H9 (cell line): ENCODE data around the gene WDR64. TPM values are rescaled to one million over a fixed set of nuclear protein-coding genes. Genes with fewer than 3 reads are reported as not detected.

Experiments used
- DNase-seq: peaks from one replicate; pipeline ENCODE4 v3.0.0-alpha.2; 2017
- H2AFZ ChIP-seq: one replicate; pipeline ENCODE4 v1.6.1; 2013; ENCODE audit warnings: mild to moderate bottlenecking, low read length, control low read depth, moderate library complexity
- H2AK5ac ChIP-seq: 2 replicates; pipeline ENCODE4 v1.6.1; 2013; ENCODE audit warnings: low read length, control low read depth, mixed read lengths; ENCODE audit not compliant: insufficient read length
- H2BK120ac ChIP-seq: one replicate; pipeline ENCODE4 v1.6.1; 2013; ENCODE audit warnings: low read depth, mild to moderate bottlenecking, low read length, control low read depth, inconsistent platforms; ENCODE audit not compliant: poor library complexity, severe bottlenecking
- H2BK12ac ChIP-seq: 2 replicates; pipeline ENCODE4 v1.6.1; 2013; ENCODE audit warnings: low read length, control low read depth, mixed read lengths, low read depth; ENCODE audit not compliant: insufficient read length
- H2BK15ac ChIP-seq: 2 replicates; pipeline ENCODE4 v1.6.1; 2013; ENCODE audit warnings: low read depth, low read length, control low read depth
- H2BK20ac ChIP-seq: one replicate; pipeline ENCODE4 v1.6.1; 2013; ENCODE audit warnings: low read depth, mild to moderate bottlenecking, low read length, control low read depth, inconsistent platforms; ENCODE audit not compliant: poor library complexity, severe bottlenecking
- H2BK5ac ChIP-seq: 2 replicates; pipeline ENCODE4 v1.6.1; 2013; ENCODE audit warnings: low read length, control low read depth, mixed read lengths; ENCODE audit not compliant: insufficient read length
- H3K14ac ChIP-seq: 2 replicates; pipeline ENCODE4 v1.6.1; 2013; ENCODE audit warnings: low read length, control low read depth; ENCODE audit not compliant: insufficient read depth
- H3K18ac ChIP-seq: 2 replicates; pipeline ENCODE4 v1.6.1; 2013; ENCODE audit warnings: low read depth, mild to moderate bottlenecking, mixed read lengths, low read length, control low read depth; ENCODE audit not compliant: insufficient read length
- H3K23ac ChIP-seq: 2 replicates; pipeline ENCODE4 v1.6.1; 2013; ENCODE audit warnings: low read length, control low read depth, mixed read lengths, low read depth; ENCODE audit not compliant: insufficient read length
- H3K23me2 ChIP-seq: 2 replicates; pipeline ENCODE4 v1.6.1; 2013; ENCODE audit warnings: low read depth, mild to moderate bottlenecking, mixed read lengths, low read length, control low read depth; ENCODE audit not compliant: insufficient read length, poor library complexity, severe bottlenecking
- H3K27ac ChIP-seq: 2 replicates; pipeline ENCODE4 v1.5.1; 2013; ENCODE audit warnings: low read length, control low read depth, mixed read lengths, low read depth; ENCODE audit not compliant: insufficient read length
- H3K27me3 ChIP-seq: 2 replicates; pipeline ENCODE4 v1.6.1; 2013; ENCODE audit warnings: low read length, control low read depth, inconsistent platforms; ENCODE audit not compliant: insufficient read depth
- H3K4ac ChIP-seq: 2 replicates; pipeline ENCODE4 v1.6.1; 2013; ENCODE audit warnings: low read depth, mild to moderate bottlenecking, control low read depth, inconsistent platforms, low read length, moderate library complexity
- H3K4me1 ChIP-seq: 2 replicates; pipeline ENCODE4 v1.6.1; 2013; ENCODE audit warnings: low read length, control low read depth, inconsistent platforms; ENCODE audit not compliant: insufficient read depth
- H3K4me2 ChIP-seq: 2 replicates; pipeline ENCODE4 v1.6.1; 2013; ENCODE audit warnings: low read length, control low read depth, mixed read lengths; ENCODE audit not compliant: insufficient read length, insufficient read depth
- H3K56ac ChIP-seq: 2 replicates; pipeline ENCODE4 v1.6.1; 2013; ENCODE audit warnings: low read depth, mild to moderate bottlenecking, mixed read lengths, low read length, control low read depth; ENCODE audit not compliant: insufficient read length
- H3K79me1 ChIP-seq: 2 replicates; pipeline ENCODE4 v1.6.1; 2013; ENCODE audit warnings: low read depth, mild to moderate bottlenecking, moderate library complexity, low read length, control low read depth, inconsistent platforms; ENCODE audit not compliant: insufficient read depth, poor library complexity, severe bottlenecking
- H3K79me2 ChIP-seq: 2 replicates; pipeline ENCODE4 v1.6.1; 2013; ENCODE audit warnings: low read length, control low read depth, inconsistent platforms; ENCODE audit not compliant: insufficient read depth
- H3K9ac ChIP-seq: 2 replicates; pipeline ENCODE4 v1.6.1; 2013; ENCODE audit warnings: low read length, control low read depth, mixed read lengths; ENCODE audit not compliant: insufficient read length; ENCODE audit errors: extremely low read depth
- H3K9me3 ChIP-seq: one replicate; pipeline ENCODE4 v1.6.1; 2013; ENCODE audit warnings: low read depth, low read length, inconsistent platforms; ENCODE audit not compliant: control insufficient read depth
- H3T11ph ChIP-seq: one replicate; pipeline ENCODE4 v1.6.1; 2013; ENCODE audit warnings: mild to moderate bottlenecking, low read length, control low read depth, inconsistent platforms
- H4K20me1 ChIP-seq: one replicate; pipeline ENCODE4 v1.6.1; 2013; ENCODE audit not compliant: control insufficient read depth, insufficient read length, insufficient read depth
- H4K5ac ChIP-seq: 2 replicates; pipeline ENCODE4 v1.6.1; 2013; ENCODE audit warnings: low read depth, mild to moderate bottlenecking, mixed read lengths, low read length, control low read depth; ENCODE audit not compliant: insufficient read length
- H4K8ac ChIP-seq: replicated peaks from 2 replicates; pipeline ENCODE4 v1.6.1; 2013; ENCODE audit warnings: low read length, control low read depth, mixed read lengths, low read depth; ENCODE audit not compliant: insufficient read length
- H4K91ac ChIP-seq: 2 replicates; pipeline ENCODE4 v1.6.1; 2013; ENCODE audit warnings: low read depth, mild to moderate bottlenecking, moderate library complexity, mixed read lengths, low read length, control low read depth; ENCODE audit not compliant: insufficient read length
- H3K27ac Mint-ChIP-seq, 3 experiments: 2 replicates in 2 of 3; 3 replicates in 1 of 3; pipeline ENCODE4 v1.8.0; 2020 to 2021; ENCODE audit warnings: mixed read lengths in 3 of 3, mild to moderate bottlenecking in 1 of 3, moderate library complexity in 1 of 3
- H3K27me3 Mint-ChIP-seq: 2 replicates; pipeline ENCODE4 v1.8.0; 2021; ENCODE audit warnings: low read depth, mild to moderate bottlenecking, moderate library complexity, mixed read lengths
- H3K36me3 Mint-ChIP-seq, 3 experiments: 2 replicates in 2 of 3; 3 replicates in 1 of 3; pipeline ENCODE4 v1.8.0; 2020 to 2021; ENCODE audit warnings: low read depth in 3 of 3, mixed read lengths in 3 of 3; ENCODE audit not compliant: insufficient read depth in 1 of 3
- H3K4me1 Mint-ChIP-seq, 2 experiments: 2 replicates each; pipeline ENCODE4 v1.8.0; 2020; ENCODE audit warnings: mixed read lengths in 2 of 2
- H3K4me3 Mint-ChIP-seq, 2 experiments: 2 replicates in 1 of 2; 3 replicates in 1 of 2; pipeline ENCODE4 v1.8.0; 2020 to 2021; ENCODE audit warnings: mild to moderate bottlenecking in 2 of 2, mixed read lengths in 2 of 2, moderate library complexity in 1 of 2
- H3K9me3 Mint-ChIP-seq, 2 experiments: 2 replicates in 1 of 2; 3 replicates in 1 of 2; pipeline ENCODE4 v1.8.0; 2020; ENCODE audit warnings: mild to moderate bottlenecking in 2 of 2, mixed read lengths in 2 of 2, moderate library complexity in 1 of 2
- WGBS: extraction: QIAGEN DNeasy Blood & Tissue Kit; methylation state at CpG from one replicate; pipeline ENCODE4 v1.1.7; 2013; ENCODE audit warnings: missing lambda C conversion rate, low lambda C conversion rate, mixed read lengths; ENCODE audit not compliant: insufficient read length; ENCODE audit errors: extremely low coverage; 5-methylcytosine and 5-hydroxymethylcytosine counted together
- total RNA-seq: library from RNA; stranded (reverse); gene quantifications from 2 replicates; pipeline ENCODE4 v1.2.1, GENCODE V29; 2021
- TF ChIP-seq, protein P1 (sequence below): fragments of 200-600 bp; sonication (generic); conservative IDR thresholded peaks from 3 replicates; pipeline ENCODE4 v1.8.0; 2021; ENCODE audit warnings: antibody characterized with exemption, mild to moderate bottlenecking

WDR64 gene
- total RNA-seq, 1 experiment from 2014 or later = not detected

DNA sequence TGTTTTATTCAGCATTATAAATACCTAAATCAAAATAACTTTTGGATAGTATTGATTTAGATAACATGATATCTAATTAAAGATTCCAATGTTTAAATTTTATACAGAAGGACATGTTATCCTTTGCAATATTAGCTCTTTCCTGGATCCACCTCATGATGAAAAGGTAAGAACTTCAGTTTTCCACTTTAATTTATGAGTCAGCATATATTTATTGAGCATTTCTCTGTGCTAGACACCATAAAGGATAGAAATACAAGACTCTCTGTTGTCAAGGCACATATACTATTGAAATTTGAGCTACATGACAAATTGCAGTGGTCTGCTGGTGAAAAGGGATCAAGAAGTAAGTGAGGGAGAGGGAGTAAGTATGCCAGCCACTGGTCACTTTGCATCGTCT, 127.8 kb downstream of the WDR64 start:
- no peak for DNase-seq
- H3K56ac ChIP-seq = no peak overlapping the region
- no peak overlapping the region for H2BK5ac ChIP-seq

More for the DNA sequence above, 127.8 kb downstream of the WDR64 start:
- Mint-ChIP-seq H3K4me1 (peaks cover 0 to 2% of the 10 kb centered on the region in 2 experiments; a peak in 1 of 4 replicates), H3K27ac (no peak overlapping the region), H3K4me3 (no peak overlapping the region), H3K9me3 (no peaks in the 10 kb centered on the region), H3K36me3 (no peaks in the 10 kb centered on the region), H3K27me3 (no peaks in the 10 kb centered on the region; the same call in 1 of the 2 replicates)
- WGBS = no CpG with 5 or more reads among the region's 1 CpG
- Histone ChIP-seq H3K18ac (no peak overlapping the region), H3K27ac (no peak overlapping the region), H3K79me1 (no peaks in the 10 kb centered on the region), H4K8ac (no peak overlapping the region), H3K23ac (no peak overlapping the region), H3K79me2 (no peaks in the 10 kb centered on the region), H2AFZ (no peak overlapping the region), H2BK15ac (no peak overlapping the region), H3K27me3 (no peaks in the 10 kb centered on the region), H2AK5ac (no peak overlapping the region), H3K9ac (no peak overlapping the region), H4K91ac (no peak overlapping the region), H2BK12ac (no peak overlapping the region), H2BK120ac (no peak overlapping the region), H3K9me3 (no peaks in the 10 kb centered on the region), H3K14ac (no peak overlapping the region), H3K4me1 (no peaks in the 10 kb centered on the region), H2BK20ac (no peak overlapping the region), H3K4me2 (no peak overlapping the region), H3K23me2 (no peaks in the 10 kb centered on the region), H3K4ac (no peak overlapping the region), H4K20me1 (no peaks in the 10 kb centered on the region), H4K5ac (no peak overlapping the region), H3T11ph (no peak overlapping the region)
- TF ChIP-seq, protein P1, sequence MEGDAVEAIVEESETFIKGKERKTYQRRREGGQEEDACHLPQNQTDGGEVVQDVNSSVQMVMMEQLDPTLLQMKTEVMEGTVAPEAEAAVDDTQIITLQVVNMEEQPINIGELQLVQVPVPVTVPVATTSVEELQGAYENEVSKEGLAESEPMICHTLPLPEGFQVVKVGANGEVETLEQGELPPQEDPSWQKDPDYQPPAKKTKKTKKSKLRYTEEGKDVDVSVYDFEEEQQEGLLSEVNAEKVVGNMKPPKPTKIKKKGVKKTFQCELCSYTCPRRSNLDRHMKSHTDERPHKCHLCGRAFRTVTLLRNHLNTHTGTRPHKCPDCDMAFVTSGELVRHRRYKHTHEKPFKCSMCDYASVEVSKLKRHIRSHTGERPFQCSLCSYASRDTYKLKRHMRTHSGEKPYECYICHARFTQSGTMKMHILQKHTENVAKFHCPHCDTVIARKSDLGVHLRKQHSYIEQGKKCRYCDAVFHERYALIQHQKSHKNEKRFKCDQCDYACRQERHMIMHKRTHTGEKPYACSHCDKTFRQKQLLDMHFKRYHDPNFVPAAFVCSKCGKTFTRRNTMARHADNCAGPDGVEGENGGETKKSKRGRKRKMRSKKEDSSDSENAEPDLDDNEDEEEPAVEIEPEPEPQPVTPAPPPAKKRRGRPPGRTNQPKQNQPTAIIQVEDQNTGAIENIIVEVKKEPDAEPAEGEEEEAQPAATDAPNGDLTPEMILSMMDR = no peak
